HG02623 (cell line): ENCODE measurements around the gene CALCOCO2.
A peak's percentile ranks its signal among the peaks of the same experiment; 100 is the strongest.
"Not testable (repeated sequence)": the region's sequence is repeated elsewhere in the genome, so short reads cannot be mapped to it uniquely, and the experiment has no call there.

Experiments
- ATAC-seq: cut with Tn5 transposase; IDR thresholded peaks from one replicate; pipeline ENCODE4 v1.9.1; 2021; ENCODE audit warnings: moderate library complexity; ENCODE audit not compliant: unreplicated experiment

The CALCOCO2 gene, protein sequence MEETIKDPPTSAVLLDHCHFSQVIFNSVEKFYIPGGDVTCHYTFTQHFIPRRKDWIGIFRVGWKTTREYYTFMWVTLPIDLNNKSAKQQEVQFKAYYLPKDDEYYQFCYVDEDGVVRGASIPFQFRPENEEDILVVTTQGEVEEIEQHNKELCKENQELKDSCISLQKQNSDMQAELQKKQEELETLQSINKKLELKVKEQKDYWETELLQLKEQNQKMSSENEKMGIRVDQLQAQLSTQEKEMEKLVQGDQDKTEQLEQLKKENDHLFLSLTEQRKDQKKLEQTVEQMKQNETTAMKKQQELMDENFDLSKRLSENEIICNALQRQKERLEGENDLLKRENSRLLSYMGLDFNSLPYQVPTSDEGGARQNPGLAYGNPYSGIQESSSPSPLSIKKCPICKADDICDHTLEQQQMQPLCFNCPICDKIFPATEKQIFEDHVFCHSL

DNA sequence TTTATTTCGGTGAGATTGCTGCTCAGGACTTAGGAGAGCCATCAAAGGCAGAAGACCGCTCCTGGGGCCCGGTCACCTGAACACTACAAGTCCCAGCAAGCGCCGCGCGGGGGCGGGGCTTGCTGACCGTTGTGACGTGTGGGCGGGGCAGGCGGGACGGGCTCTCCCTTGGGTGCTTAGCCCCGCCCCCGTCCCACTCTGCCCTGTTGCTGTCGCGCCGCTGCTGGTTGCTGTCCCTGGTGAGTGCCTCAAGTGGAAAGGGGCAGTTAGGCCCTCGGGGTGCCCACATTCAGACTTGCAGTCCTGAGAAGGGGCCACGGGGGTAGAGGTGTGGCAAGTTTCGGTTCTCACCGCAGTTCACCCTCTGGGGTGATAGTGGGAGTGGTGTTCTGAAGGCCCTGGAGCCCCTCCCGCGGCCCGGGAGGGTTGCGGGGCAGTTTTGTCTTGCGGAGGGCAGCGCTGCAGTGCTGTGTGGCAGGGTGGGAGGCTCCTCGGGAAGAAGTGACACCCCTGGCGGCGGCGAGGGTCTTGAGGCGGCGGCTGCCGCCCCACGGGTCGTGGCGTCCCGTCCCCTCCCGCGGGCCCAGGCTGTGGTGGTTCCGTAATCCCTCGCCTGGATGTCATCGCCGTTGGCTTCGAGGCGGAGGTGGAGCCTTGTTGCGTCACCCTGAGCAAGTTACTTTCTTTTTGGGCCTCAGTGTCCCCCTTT, at the start of gene CALCOCO2:
Gene CALCOCO2, plus strand, starts transcription at position 196 of the 709 bp plus-strand sequence. CDS start 10,673 bp downstream, outside the sequence.
- ATAC-seq, result peak; percentile 82

DNA sequence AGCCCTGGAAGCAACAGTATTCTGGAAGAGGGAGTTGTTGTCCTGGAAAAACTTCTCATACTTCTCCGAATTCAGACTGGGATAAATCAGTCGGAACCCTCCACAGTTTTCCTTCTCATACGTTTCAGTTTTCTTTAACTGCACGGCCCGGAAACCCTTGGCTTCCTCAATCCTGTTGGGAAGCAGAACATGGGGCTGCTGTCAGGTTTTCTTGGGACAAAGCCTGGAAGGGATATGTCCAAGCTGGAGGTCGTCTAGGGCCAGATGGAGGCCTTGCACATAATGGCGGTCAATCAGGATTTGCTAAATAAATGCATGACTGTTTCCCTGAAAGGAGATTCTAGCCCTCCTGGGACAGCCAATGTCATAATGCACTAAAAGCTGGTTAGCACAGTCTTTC, 43.0 kb upstream of the CALCOCO2 start:
- no peak for ATAC-seq

DNA sequence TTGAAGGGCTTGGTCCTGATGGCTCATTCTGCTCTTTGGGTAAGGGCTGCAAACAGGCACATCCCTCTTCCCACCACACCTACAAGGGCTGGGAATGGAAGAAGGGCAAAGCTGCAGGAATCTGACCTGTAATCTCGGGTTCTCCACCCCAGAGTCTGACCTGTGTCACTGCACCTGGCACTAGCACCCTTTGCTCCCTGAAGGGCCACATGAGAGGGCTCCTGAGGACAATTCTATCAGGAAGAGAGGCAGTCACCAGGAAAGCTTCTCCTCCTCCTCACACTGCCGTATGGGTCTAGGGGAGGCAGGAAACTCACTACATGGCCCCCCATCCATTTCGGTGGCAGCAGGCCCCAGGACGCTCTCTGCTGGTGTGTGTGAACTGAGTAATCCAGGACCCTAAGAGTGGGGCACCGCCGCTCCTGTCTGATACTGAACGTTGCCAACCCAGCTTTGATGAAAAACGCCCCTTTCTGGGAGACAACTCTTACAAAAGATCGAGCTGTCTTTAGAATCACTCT, 40.2 kb upstream of the CALCOCO2 start:
- no peak for ATAC-seq

DNA sequence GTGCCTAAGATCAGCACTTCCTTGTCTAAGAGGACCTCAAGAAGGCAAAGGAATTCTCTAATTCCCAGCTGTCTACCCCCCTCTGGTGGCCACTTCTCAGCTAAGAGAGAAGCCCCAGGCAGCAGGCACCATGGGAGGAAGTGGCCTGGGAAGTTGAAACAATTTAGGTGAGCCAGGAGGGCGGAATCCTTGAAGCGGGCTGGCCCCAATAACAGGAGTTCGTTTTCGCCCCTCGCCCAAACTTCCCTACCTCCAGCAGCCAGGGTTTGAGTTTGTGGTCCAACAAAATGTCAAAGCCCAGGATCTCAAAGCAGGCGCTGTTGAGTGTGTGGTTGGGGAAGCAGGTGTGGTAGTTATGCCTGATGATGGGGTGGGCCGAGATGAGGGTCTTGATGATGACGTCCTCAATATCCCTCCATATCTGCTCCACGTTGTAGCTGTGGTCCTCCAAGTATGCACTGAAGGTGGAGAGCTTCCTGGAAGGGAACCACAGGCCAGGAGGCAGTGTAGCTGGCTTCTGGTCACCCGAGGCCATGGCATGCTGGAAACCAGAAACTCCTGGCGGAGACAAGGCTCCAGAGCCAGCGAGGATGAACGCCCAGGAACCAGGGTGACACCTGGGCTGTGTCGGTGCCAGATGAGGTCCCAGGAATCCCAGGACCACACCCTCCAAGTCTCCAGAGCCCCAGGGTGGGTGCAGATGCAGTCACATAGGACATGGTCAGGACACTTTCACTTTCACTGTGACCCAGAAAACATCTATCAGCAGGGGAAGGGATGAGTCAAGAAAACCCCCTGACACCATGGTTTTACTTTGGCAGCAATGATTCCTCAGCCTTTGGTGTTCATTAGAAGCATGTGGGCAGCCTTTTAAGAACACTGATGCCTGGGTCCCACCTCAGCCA, 39.5 kb upstream of the CALCOCO2 start:
- no peak for ATAC-seq

DNA sequence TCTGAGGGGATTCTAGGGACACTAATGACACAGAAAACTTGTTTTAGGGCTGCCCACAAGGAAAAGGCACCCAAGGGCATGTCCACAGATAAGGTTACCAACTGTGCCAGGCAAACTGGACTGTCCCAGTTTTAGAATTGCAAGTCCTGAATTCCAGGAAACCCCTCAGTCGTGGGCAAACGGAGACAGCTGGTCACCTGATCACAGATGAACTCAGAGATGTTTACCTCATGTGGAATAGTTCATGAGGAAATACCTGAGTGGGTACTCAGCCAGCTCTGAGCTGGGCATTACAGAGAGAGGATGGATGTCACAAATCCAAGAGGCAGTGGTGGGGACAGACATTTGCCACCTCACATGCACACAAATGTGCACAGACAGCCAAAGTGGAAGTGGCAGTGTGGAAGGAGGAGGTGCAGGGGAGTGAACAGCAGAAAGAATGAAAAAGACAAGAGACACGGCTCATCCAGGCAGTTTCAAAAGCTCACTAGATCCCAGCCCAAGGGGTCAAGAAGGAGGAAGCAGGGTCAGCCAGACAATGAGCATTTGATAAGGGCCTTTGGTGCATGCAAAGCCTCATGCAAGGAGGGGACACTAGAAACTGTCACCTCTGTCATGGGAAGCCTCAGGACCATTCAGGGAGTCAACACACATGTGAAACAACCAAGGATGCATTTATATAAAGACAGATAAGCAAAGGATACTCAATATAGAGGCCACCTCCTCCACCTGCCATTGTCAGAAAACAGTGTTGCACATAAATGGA, 38.6 kb upstream of the CALCOCO2 start:
- ATAC-seq, result no peak

DNA sequence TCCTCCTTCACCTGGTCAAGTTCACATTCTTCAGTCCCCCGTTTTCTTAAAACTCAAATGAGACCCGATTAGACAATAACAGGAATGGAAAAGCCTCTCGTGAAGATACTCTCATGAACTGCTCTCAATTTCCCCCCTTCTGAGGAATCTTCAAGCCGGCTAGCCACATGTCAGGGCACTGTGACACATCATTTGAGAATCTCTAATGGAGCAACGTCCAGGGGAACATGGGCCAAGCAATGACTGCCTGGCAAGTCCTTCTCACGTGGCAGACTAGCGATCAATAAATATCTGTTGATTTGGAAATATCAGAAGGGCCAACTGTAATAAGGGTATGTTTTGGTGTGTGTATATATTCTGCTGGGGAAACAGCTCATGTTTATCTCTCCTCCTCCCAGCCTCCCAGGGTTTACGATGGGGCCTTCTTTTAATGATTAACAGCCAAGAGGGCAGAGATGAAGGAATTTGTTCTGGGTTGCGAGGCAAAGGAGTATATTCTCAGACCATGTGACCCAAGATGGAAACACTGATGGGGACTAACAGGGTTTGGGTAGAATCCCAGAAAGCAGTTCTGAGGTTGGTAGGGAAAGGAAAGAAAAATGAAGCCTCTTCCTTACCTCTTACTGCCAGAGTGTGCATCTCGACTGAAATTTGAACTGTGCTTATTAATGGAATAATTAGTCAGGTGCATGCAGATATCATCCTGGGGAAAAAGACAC, 35.2 kb upstream of the CALCOCO2 start:
- ATAC-seq, result no peak

DNA sequence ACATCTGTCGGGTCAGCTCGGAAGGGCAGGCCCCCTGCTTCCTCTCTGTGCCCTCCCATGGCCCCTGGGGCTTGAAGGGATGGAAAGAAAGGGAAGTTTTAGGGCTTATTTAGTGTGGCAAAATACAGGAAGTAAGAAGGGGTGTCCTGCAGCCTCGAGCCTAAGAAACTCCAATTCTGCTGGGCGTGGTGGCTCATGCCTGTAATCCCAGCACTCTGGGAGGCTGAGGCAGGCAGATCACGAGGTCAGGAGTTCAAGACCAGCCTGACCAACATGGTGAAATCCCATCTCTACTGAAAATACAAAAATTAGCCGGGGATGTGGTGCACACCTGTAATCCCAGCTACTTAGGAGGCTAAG, 34.7 kb upstream of the CALCOCO2 start:
- ATAC-seq, result not testable (repeated sequence)

DNA sequence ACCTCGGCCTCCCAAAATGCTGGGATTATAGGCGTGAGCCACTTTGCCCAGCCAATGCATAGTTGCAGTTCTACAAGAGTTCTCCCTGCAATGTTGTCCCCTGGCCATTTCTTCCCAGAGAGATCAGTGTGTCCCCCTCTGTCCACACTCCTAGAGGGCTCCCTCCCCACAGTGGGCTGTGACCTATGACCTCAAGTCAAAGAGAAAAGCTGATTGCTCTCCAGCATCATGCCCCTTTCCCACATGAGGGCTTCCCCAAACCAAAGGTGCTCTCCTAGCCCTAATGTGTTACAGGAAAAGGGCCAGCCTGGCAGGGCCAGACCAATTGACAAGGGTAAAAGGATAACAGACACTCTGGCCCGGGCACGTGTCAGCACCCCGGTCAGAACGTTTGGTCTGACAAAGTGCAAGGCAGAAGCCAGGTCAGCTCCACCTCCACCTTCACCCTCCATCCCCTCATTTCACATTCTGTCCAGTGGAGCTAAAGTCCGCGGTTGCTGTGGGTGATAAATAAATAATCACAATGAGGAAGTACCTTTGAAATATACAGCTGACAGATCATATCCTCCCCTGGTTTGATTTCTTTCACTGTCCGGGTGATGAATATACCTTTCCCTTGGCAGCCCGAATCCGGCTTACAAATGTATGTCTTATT, 31.6 kb upstream of the CALCOCO2 start:
- ATAC-seq, result no peak

DNA sequence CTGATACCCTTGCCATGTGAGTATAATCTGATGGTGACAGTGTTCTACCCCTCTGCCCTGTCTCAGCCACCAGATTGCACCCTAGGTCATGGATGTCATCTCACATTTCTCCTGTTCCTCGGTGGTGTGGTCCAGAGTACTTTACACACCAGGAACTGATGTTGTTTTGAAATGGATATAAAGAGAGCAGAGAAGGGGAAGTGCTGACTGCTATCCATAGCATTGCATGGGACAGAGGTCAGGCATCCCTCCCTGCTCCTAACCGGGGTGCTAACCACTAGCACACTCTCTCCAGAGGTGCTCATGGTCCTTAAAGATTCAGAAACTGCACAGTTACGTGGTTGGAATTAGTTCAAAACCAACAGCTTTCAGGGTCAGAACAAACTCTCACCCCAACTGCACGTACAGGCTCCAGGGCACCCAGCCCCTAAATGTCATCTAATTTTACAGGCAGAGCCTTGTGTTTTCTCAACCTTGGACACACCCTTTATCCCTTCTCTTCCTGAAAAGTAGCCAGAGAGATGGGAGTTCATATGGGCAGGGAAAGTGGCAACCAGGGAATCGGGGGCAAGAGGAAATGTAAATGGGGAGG, 30.1 kb upstream of the CALCOCO2 start:
- no peak for ATAC-seq

DNA sequence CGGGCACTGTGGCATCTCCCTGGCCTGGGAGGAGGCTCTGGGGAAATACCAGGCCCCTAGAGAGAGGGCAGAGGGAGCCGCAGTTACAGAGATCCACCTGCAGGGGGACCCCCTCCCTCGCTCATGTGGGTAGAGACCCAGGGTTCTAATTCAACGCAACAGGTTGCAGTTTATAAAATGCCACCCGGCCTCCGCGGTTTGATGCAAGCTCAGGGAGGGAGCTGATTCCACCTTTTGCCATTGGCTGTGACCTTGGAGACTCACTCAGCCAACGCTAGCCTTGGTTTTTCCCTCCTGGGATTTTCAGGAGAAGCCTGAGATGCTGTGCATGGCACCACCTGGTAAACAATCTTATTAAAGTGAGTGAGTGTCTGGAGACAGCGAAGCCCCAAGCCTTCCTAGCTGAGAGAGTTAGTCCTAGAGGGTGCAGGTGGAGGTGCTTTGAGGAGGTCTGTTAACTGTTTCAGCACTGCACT, 25.9 kb upstream of the CALCOCO2 start:
- no peak for ATAC-seq

DNA sequence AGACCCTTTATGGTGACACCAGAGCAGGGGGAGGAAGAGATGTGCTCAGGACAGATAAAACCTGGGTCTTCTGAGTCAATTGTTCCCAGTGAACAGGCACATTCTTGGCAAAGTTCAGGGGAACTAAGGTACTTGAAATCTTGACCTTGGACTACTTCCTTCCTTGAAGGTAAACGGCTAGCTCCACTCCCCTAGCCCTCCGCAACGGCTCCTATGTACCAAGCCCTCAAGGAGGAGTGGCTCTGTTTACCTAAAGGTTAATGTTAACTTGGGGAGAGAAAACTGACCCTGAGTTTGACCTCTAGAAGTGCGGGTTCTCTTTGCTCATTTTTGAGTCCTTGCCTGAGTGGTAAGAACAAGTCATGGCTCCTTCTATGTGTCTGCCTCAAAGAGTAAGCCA, 21.7 kb upstream of the CALCOCO2 start:
- no peak for ATAC-seq

DNA sequence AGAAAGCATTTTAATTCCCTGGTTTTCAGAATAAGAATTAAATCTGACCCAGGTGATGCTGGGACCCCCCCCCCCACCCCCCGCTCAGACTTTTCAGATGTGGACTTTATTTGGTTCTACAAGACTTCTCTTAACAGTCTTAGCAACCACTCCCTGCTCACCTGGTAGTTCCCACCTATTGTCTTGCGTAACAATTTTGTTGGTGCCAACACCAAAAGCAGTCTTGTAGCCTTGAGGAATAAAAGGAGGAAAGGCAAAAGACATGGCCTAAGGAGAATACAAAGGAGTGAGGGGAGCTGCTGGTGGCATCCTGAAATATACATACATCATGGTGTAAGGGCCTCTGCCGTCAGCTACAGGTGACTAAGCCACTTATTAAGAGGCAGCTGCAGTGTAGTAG, 18.8 kb upstream of the CALCOCO2 start:
- no peak for ATAC-seq

DNA sequence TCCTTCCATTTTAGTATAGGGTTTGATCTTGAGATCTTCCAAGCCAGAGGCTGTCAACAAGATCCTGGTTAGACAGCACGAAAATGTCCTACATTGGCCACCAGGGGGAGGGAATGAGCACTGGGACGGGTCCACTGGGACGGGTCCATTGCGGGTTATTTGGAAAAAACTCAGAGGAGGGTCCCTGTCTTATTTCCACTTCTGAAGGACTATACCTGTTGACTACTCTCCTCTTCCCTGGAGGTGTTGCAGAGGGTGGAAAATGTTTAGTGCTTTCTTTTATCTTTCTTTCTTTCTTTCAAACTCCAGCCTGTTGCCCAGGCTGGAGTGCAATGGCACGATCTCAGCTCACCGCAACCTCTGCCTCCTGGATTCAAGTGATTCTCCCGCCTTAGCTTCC, 16.3 kb upstream of the CALCOCO2 start:
- ATAC-seq, result no peak

DNA sequence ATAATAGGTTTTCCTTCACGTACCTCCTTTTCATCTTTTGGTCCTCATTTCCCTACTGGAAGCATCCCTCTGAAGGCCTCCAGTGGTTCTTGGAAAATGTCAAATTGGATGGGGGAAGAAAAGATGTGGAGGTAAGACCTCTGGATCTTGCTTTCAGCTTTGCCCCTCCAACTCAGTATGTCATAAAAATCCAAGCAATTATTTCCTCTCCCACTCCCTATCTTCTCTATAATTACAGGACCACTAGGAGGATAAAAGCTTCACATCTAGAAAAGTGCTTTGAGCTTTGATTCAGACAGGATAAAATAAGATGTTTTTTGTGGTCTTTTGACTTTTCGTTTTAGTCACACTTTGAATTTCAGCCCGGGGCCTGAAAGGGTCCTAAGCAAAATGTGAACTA, 15.5 kb upstream of the CALCOCO2 start:
- ATAC-seq, result no peak

DNA sequence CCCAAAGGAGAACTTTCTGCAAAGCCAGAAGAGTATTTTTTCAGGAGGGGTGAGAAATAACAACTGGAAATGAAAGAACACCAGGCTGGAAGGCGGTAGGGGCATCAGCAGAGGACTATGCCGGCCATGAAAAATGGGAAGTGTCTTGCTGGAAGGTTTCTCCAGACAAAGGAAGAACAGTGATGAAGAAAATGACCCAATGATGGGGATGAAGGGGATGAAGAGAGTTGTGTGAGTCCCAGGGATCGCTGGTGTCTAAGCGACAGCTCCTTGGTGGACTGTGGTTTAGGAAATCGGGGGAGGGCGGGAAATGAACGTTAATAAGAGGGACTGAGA, 14.4 kb upstream of the CALCOCO2 start:
- no peak for ATAC-seq

DNA sequence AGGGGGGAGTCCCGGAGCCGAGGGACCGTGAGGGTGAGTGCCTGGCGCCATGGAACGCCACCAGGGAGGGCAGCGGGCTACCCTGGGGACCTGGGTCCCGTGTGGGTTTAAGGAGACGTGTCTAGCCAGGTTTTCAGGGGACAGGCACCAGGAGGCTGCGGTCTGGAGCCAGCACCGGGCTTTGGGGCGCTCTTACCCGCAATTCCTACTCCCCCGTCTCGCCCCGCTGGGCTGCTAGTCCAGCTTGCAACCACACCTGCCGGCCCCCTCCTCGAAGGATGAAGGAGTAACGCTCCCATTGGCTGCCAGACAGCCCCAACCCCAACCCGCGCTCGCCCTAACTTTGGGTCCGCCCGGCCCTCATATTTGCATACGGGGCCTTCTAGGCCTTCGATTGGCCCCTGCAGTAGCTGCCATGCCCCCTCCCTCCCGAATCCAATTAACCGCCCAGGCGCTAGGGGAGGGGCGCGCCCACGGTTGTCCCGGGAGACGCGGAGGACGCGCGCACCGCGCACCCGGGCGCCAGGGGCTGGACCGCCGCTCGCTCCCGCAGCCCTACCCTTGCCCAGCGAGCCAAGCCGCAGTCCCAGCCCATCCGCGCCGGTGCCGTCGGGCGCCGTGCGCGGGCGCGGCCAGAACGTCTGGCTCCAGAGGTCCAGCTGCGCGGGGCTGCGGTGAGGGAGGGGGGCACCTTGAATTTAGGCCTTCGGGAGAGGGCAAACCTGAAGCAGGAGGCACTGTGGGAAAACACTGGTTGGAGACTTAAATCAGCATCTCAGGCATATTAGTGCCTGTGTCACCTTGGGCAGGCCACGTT, 13.9 kb upstream of the CALCOCO2 start, which contains the start of gene TTLL6:
Gene TTLL6, minus strand, starts transcription at position 456 of the 817 bp plus-strand sequence. Its CDS starts 157 bp downstream, at position 299.
- ATAC-seq, result no peak

DNA sequence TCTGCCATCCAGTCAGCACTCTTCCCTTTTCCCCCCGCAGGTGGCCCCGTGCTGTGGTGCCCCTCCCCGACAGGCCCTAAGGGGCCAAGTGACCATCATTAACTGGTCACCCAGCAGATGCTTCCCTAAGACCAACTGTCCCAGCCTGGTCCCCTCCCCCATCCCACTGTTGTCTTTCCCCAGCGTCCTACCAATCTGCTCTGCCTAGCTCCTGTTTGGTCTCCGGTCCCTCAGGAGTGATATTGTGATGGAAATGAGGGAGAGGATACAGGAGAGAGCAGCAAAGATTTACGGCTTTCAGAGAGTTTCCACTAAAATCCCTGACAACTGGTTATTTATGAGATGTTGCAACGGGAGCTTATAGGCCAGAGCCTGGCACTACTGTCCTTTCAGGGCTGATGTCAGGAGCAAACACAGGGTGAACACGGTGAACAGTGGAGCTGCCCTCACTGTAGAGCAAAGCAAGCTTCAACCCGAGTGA, 12.4 kb upstream of the CALCOCO2 start:
- ATAC-seq, result no peak

DNA sequence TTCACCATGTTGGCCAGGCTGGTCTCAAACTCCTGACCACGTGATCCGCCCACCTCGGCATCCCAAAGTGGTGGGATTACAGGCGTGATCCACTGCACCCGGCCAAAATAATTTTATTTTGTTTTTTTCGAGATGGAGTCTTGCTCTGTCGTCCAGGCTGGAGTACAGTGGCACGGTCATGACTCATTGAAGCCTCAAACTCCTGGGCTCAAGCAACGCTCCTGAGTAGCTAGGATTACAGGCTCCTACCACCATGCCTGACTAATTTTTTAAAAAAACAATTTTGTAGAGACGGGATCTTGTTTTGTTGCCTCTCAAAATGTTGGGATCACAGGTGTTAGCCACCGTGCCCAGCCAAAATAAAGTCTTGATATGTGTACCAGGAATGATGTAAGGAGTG, 11.4 kb upstream of the CALCOCO2 start:
- no peak for ATAC-seq
